IPS-20b (cell line): ENCODE results near the gene CFI.

Experiments used
- H3K27ac ChIP-seq: one replicate; pipeline ENCODE4 v1.5.1; 2013; ENCODE audit warnings: low read length
- H3K27me3 ChIP-seq: 2 replicates; pipeline ENCODE4 v1.6.1; 2013; ENCODE audit warnings: mild to moderate bottlenecking, low read length, inconsistent platforms; ENCODE audit not compliant: insufficient read depth
- H3K36me3 ChIP-seq: 2 replicates; pipeline ENCODE4 v1.6.1; 2013; ENCODE audit warnings: low read depth, mild to moderate bottlenecking, inconsistent platforms, low read length, moderate library complexity; ENCODE audit not compliant: insufficient read depth
- H3K4me1 ChIP-seq: 2 replicates; pipeline ENCODE4 v1.6.1; 2013; ENCODE audit warnings: mild to moderate bottlenecking, control low read depth, inconsistent platforms, low read length, moderate library complexity; ENCODE audit not compliant: insufficient read depth
- H3K4me3 ChIP-seq: 2 replicates; pipeline ENCODE4 v1.5.1; 2013; ENCODE audit warnings: mild to moderate bottlenecking, low read length, inconsistent platforms
- H3K9ac ChIP-seq: 2 replicates; pipeline ENCODE4 v1.6.1; 2013; ENCODE audit warnings: low read depth, mild to moderate bottlenecking, inconsistent platforms, low read length, moderate library complexity
- H3K9me3 ChIP-seq: 2 replicates; pipeline ENCODE4 v1.6.1; 2013; ENCODE audit warnings: mild to moderate bottlenecking, low read depth, low read length, inconsistent platforms; ENCODE audit not compliant: insufficient read depth

Gene CFI

GRCh38 chr4:109801895-109802319 lies at the start of gene CFI:
TSS of gene CFI (minus strand) at chr4:109801999. CDS start at chr4:109801971, 28 bp downstream.
- H3K9ac ChIP-seq: no peak within 1 kb of the TSS
- no peaks in the 10 kb centered on the region for H3K4me1 ChIP-seq
- H3K9me3 ChIP-seq: no peaks in the 10 kb centered on the region
- H3K27me3 ChIP-seq: no peaks in the 10 kb centered on the region
- no peaks in the 10 kb centered on the region for H3K36me3 ChIP-seq
- H3K4me3 ChIP-seq: no peak within 1 kb of the TSS
- no peak within 1 kb of the TSS for H3K27ac ChIP-seq

GRCh38 chr4:109850601-109851000 lies 48.8 kb upstream of the CFI start:
- Histone ChIP-seq H3K9ac (no peak overlapping the region), H3K27ac (no peak overlapping the region)

GRCh38 chr4:109848501-109848900 lies 46.7 kb upstream of the CFI start:
- H3K27me3 ChIP-seq: no peaks in the 10 kb centered on the region
- no peak overlapping the region for H3K4me3 ChIP-seq
- no peak overlapping the region for H3K27ac ChIP-seq
- peaks cover 4% of the 10 kb centered on the region; the same call in 1 of the 2 replicates for H3K4me1 ChIP-seq
- no peak overlapping the region for H3K9ac ChIP-seq
- no peaks in the 10 kb centered on the region for H3K9me3 ChIP-seq
- no peaks in the 10 kb centered on the region for H3K36me3 ChIP-seq

More at GRCh38 chr4:109850601-109851000, 48.8 kb upstream of the CFI start:
- Histone ChIP-seq H3K4me3 (no peak overlapping the region), H3K36me3 (no peaks in the 10 kb centered on the region), H3K4me1 (peaks cover 4% of the 10 kb centered on the region; the same call in 1 of the 2 replicates), H3K9me3 (no peaks in the 10 kb centered on the region), H3K27me3 (no peaks in the 10 kb centered on the region)

- no peak within 1 kb of the TSS for H3K27ac ChIP-seq
- H3K4me3 ChIP-seq: no peak within 1 kb of the TSS
- H3K36me3 ChIP-seq: no peaks in the 10 kb centered on the region
- peaks cover 4% of the 10 kb centered on the region; the same call in 1 of the 2 replicates for H3K4me1 ChIP-seq
- H3K9me3 ChIP-seq: no peaks in the 10 kb centered on the region
- H3K27me3 ChIP-seq: no peaks in the 10 kb centered on the region
- no peak within 1 kb of the TSS for H3K9ac ChIP-seq
Measured at GRCh38 chr4:109847896-109848442, 46.2 kb upstream of the CFI start, which contains the start of gene LRIT3. TSS of gene LRIT3 (plus strand) at chr4:109848107. CDS start at chr4:109848202, 95 bp downstream.

GRCh38 chr4:109846395-109847098 lies 44.7 kb upstream of the CFI start:
- Histone ChIP-seq H3K36me3 (no peaks in the 10 kb centered on the region), H3K27me3 (no peaks in the 10 kb centered on the region), H3K9ac (no peak overlapping the region), H3K4me1 (peaks cover 4% of the 10 kb centered on the region; the same call in 1 of the 2 replicates), H3K9me3 (no peaks in the 10 kb centered on the region), H3K4me3 (no peak overlapping the region), H3K27ac (no peak overlapping the region)

- H3K4me3 ChIP-seq: no peak overlapping the region
- H3K27me3 ChIP-seq: no peaks in the 10 kb centered on the region
- no peak overlapping the region for H3K27ac ChIP-seq
- H3K4me1 ChIP-seq: no peaks in the 10 kb centered on the region
- H3K36me3 ChIP-seq: no peaks in the 10 kb centered on the region
- no peak overlapping the region for H3K9ac ChIP-seq
- no peaks in the 10 kb centered on the region for H3K9me3 ChIP-seq
Measured at GRCh38 chr4:109836985-109837384, 35.2 kb upstream of the CFI start.

- H3K4me3 ChIP-seq: no peak overlapping the region
- H3K9ac ChIP-seq: no peak overlapping the region
- no peak overlapping the region for H3K27ac ChIP-seq
- no peaks in the 10 kb centered on the region for H3K27me3 ChIP-seq
- no peaks in the 10 kb centered on the region for H3K9me3 ChIP-seq
- H3K36me3 ChIP-seq: no peaks in the 10 kb centered on the region
- no peaks in the 10 kb centered on the region for H3K4me1 ChIP-seq
Measured at GRCh38 chr4:109833756-109834155, 32.0 kb upstream of the CFI start.

GRCh38 chr4:109827672-109828071 lies 25.9 kb upstream of the CFI start, which contains the start of gene RRH:
TSS of gene RRH (plus strand) at chr4:109827972. CDS start at chr4:109828028, 56 bp downstream.
- H3K4me3 ChIP-seq: no peak within 1 kb of the TSS
- H3K27me3 ChIP-seq: no peaks in the 10 kb centered on the region
- peaks cover 49% of the 10 kb centered on the region for H3K36me3 ChIP-seq
- H3K4me1 ChIP-seq: no peaks in the 10 kb centered on the region
- H3K9ac ChIP-seq: no peak within 1 kb of the TSS
- H3K27ac ChIP-seq: no peak within 1 kb of the TSS
- no peaks in the 10 kb centered on the region for H3K9me3 ChIP-seq

GRCh38 chr4:109826719-109827118 lies 24.9 kb upstream of the CFI start:
- H3K27me3 ChIP-seq: no peaks in the 10 kb centered on the region
- H3K4me1 ChIP-seq: no peaks in the 10 kb centered on the region
- no peak overlapping the region for H3K4me3 ChIP-seq
- H3K36me3 ChIP-seq: peaks cover 59% of the 10 kb centered on the region
- H3K27ac ChIP-seq: no peak overlapping the region
- H3K9me3 ChIP-seq: no peaks in the 10 kb centered on the region
- no peak overlapping the region for H3K9ac ChIP-seq

GRCh38 chr4:109821185-109821584 lies 19.4 kb upstream of the CFI start:
- Histone ChIP-seq H3K9ac (no peak overlapping the region), H3K9me3 (no peaks in the 10 kb centered on the region), H3K27ac (no peak overlapping the region), H3K27me3 (no peaks in the 10 kb centered on the region), H3K36me3 (peaks cover 90% of the 10 kb centered on the region), H3K4me3 (no peak overlapping the region), H3K4me1 (peaks cover 3% of the 10 kb centered on the region; the same call in 1 of the 2 replicates)

- peaks cover 87% of the 10 kb centered on the region for H3K36me3 ChIP-seq
Measured at GRCh38 chr4:109820563-109820962, 18.8 kb upstream of the CFI start.

GRCh38 chr4:109818268-109818667 lies 16.5 kb upstream of the CFI start:
- H3K36me3 ChIP-seq: peaks cover 64% of the 10 kb centered on the region
- H3K27ac ChIP-seq: no peak overlapping the region
- no peaks in the 10 kb centered on the region for H3K9me3 ChIP-seq
- H3K4me3 ChIP-seq: no peak overlapping the region
- peaks cover 3% of the 10 kb centered on the region; the same call in 1 of the 2 replicates for H3K4me1 ChIP-seq
- no peaks in the 10 kb centered on the region for H3K27me3 ChIP-seq
- no peak overlapping the region for H3K9ac ChIP-seq

More at GRCh38 chr4:109820563-109820962, 18.8 kb upstream of the CFI start:
- H3K27ac ChIP-seq: no peak overlapping the region
- H3K4me3 ChIP-seq: no peak overlapping the region
- no peaks in the 10 kb centered on the region for H3K27me3 ChIP-seq
- H3K9ac ChIP-seq: no peak overlapping the region
- H3K9me3 ChIP-seq: no peaks in the 10 kb centered on the region
- H3K4me1 ChIP-seq: peaks cover 3% of the 10 kb centered on the region; the same call in 1 of the 2 replicates
